A549 (cell line): Measurements from ENCODE around the gene KRT33A. TPM values are rescaled to one million over a fixed set of nuclear protein-coding genes. Genes with fewer than 3 reads are reported as not detected.

Source experiments
- ATAC-seq, 2 experiments: fragments of 200-7000 bp in 1 of 2; fragments of >200 bp in 1 of 2; cut with Nextera tagmentation in 1 of 2; cut with Tn5 transposase in 1 of 2; 3 replicates each; pipeline versions ENCODE4 v1.8.0 to v1.9.1; 2018 to 2020; ENCODE audit warnings: mild to moderate bottlenecking in 1 of 2, moderate library complexity in 1 of 2
- CTCF ChIA-PET: fragments of 300-600 bp; sonication (Branson Sonifier 250); formaldehyde crosslinking; extraction: SDS; loops from one replicate; lab custom pipeline; 2021; ENCODE audit warnings: antibody characterized with exemption, inconsistent platforms; lab: Yijun Ruan, JAX
- POLR2A ChIA-PET: fragments of 350-600 bp; formaldehyde crosslinking; extraction: SDS; loops from one replicate; lab custom pipeline; 2021; ENCODE audit warnings: antibody characterized with exemption, inconsistent platforms; lab: Yijun Ruan, JAX
- DNase-seq, 2 experiments: peaks; one replicate each; pipeline versions ENCODE4 v3.0.0 to v3.0.0-alpha.2; 2011 to 2016; ENCODE audit warnings: low read depth in 1 of 2, low spot score in 1 of 2
- FAIRE-seq: peaks from 2 replicates; lab custom pipeline; 2011; peaks lifted over from hg19 to GRCh38; lab: Jason Lieb, UNC
- H3K27ac ChIP-seq, 2 experiments: fragments of >200 bp; sonication (Bioruptor Twin); formaldehyde crosslinking; 3 replicates each; pipeline ENCODE4 v1.5.1; 2016 to 2017
- H3K4me1 ChIP-seq: fragments of >200 bp; sonication (Bioruptor Twin); formaldehyde crosslinking; 3 replicates; pipeline ENCODE4 v1.6.1; 2016
- H3K4me2 ChIP-seq: fragments of >200 bp; sonication (Bioruptor Twin); formaldehyde crosslinking; 3 replicates; pipeline ENCODE4 v1.6.1; 2016
- H3K4me3 ChIP-seq: fragments of >200 bp; sonication (Bioruptor Twin); formaldehyde crosslinking; 3 replicates; pipeline ENCODE4 v1.5.1; 2016
- H3K9me3 ChIP-seq: fragments of >200 bp; sonication (Bioruptor Twin); formaldehyde crosslinking; 3 replicates; pipeline ENCODE4 v1.6.1; 2016
- BCL3 ChIP-seq: fragments of >200 bp; sonication (Bioruptor Twin); formaldehyde crosslinking; IDR thresholded peaks from 3 replicates; pipeline ENCODE4 v1.6.1; 2016
- BHLHE40 ChIP-seq: IDR thresholded peaks from 2 replicates; pipeline ENCODE4 v1.6.1; 2012; ENCODE audit warnings: low read depth, low read length, inconsistent platforms
- CEBPB ChIP-seq, 2 experiments: fragments of >200 bp in 1 of 2; sonication (Bioruptor Twin) in 1 of 2; formaldehyde crosslinking in 1 of 2; IDR thresholded peaks; 2 replicates each; pipeline ENCODE4 v1.6.1; 2012 to 2016
- CHD4 ChIP-seq: fragments of 200-600 bp; sonication (generic); IDR thresholded peaks from 2 replicates; pipeline ENCODE4 v1.6.1; 2016; ENCODE audit warnings: antibody characterized with exemption, mild to moderate bottlenecking, borderline replicate concordance
- EP300 ChIP-seq, 2 experiments: fragments of >200 bp; sonication (Bioruptor Twin); formaldehyde crosslinking; IDR thresholded peaks; 2 replicates in 1 of 2; 3 replicates in 1 of 2; pipeline ENCODE4 v1.6.1; 2016 to 2017
- ESRRA ChIP-seq: fragments of 150-350 bp; IDR thresholded peaks from 2 replicates; pipeline ENCODE4 v1.6.1; 2014; ENCODE audit warnings: mild to moderate bottlenecking, low read length, borderline replicate concordance
- FOSB ChIP-seq: fragments of 250-450 bp; sonication (Bioruptor Pico); IDR thresholded peaks from 2 replicates; pipeline ENCODE4 v1.5.0; 2020; ENCODE audit warnings: mild to moderate bottlenecking, moderate library complexity
- GATA3 ChIP-seq: IDR thresholded peaks from 2 replicates; pipeline ENCODE4 v1.6.1; 2012; ENCODE audit warnings: borderline replicate concordance
- HDAC2 ChIP-seq: fragments of 200-600 bp; sonication (generic); IDR thresholded peaks from 2 replicates; pipeline ENCODE4 v1.6.1; 2016
- JUNB ChIP-seq: fragments of >200 bp; sonication (Bioruptor Twin); formaldehyde crosslinking; IDR thresholded peaks from 2 replicates; pipeline ENCODE4 v1.6.1; 2016
- KDM5A ChIP-seq: fragments of 200-600 bp; sonication (generic); IDR thresholded peaks from 2 replicates; pipeline ENCODE4 v1.6.1; 2016; ENCODE audit warnings: antibody characterized with exemption, mild to moderate bottlenecking
- MAFK ChIP-seq: fragments of 450-650 bp; IDR thresholded peaks from 2 replicates; pipeline ENCODE4 v1.6.1; 2014; ENCODE audit not compliant: partially characterized antibody
- MAZ ChIP-seq: fragments of 150-350 bp; IDR thresholded peaks from 2 replicates; pipeline ENCODE4 v1.6.1; 2014; ENCODE audit warnings: antibody characterized with exemption, low read depth, low read length, borderline replicate concordance
- NR3C1 ChIP-seq: fragments of >200 bp; sonication (Bioruptor Twin); formaldehyde crosslinking; IDR thresholded peaks from 3 replicates; pipeline ENCODE4 v1.6.1; 2017
- POLR2A ChIP-seq: IDR thresholded peaks from 2 replicates; pipeline ENCODE4 v1.6.1; 2012; ENCODE audit warnings: mild to moderate bottlenecking, low read length
- POLR2AphosphoS2 ChIP-seq: conservative IDR thresholded peaks from 2 replicates; pipeline ENCODE4 v1.6.1; 2012; ENCODE audit warnings: low read length, improper control_type of control experiment, inconsistent platforms
- RAD21 ChIP-seq, 2 experiments: fragments of >200 bp in 1 of 2; sonication (Bioruptor Twin) in 1 of 2; formaldehyde crosslinking in 1 of 2; IDR thresholded peaks in 1 of 2; conservative IDR thresholded peaks in 1 of 2; 2 replicates in 1 of 2; 3 replicates in 1 of 2; pipeline ENCODE4 v1.6.1; 2012 to 2018; ENCODE audit warnings: inconsistent platforms in 1 of 2
- RARB ChIP-seq: fragments of 250-450 bp; sonication (Bioruptor Pico); IDR thresholded peaks from 2 replicates; pipeline ENCODE4 v1.8.0; 2021; ENCODE audit warnings: mild to moderate bottlenecking, moderate library complexity
- RNF2 ChIP-seq: fragments of 200-600 bp; sonication (generic); IDR thresholded peaks from 2 replicates; pipeline ENCODE4 v1.6.1; 2016; ENCODE audit warnings: low read depth, mild to moderate bottlenecking, antibody characterized with exemption, moderate library complexity, borderline replicate concordance
- SREBF2 ChIP-seq: fragments of 450-650 bp; IDR thresholded peaks from 2 replicates; pipeline ENCODE4 v1.6.1; 2014; ENCODE audit warnings: mild to moderate bottlenecking, moderate library complexity
- TFCP2L1 ChIP-seq: fragments of 250-450 bp; sonication (Bioruptor Pico); IDR thresholded peaks from 2 replicates; pipeline ENCODE4 v1.5.0; 2021; ENCODE audit warnings: mild to moderate bottlenecking
- TP53 ChIP-seq: fragments of 250-450 bp; sonication (Bioruptor Pico); IDR thresholded peaks from 2 replicates; pipeline ENCODE4 v1.5.0; 2021; ENCODE audit warnings: mild to moderate bottlenecking, moderate library complexity
- ZNF302 ChIP-seq: fragments of 250-450 bp; sonication (Bioruptor Pico); IDR thresholded peaks from 2 replicates; pipeline ENCODE4 v1.9.0; 2021; ENCODE audit warnings: inconsistent platforms, mild to moderate bottlenecking, moderate library complexity
- ZSCAN20 ChIP-seq: fragments of 250-450 bp; sonication (Bioruptor Pico); IDR thresholded peaks from 2 replicates; pipeline ENCODE4 v1.8.0; 2022; ENCODE audit warnings: mild to moderate bottlenecking, moderate library complexity
- WGBS: methylation state at CpG from one replicate; pipeline ENCODE4 v1.1.6; 2017; ENCODE audit errors: missing lambda C conversion rate; 5-methylcytosine and 5-hydroxymethylcytosine counted together
- polyA plus RNA-seq, 4 experiments: library from polyadenylated mRNA; depleted of rRNA in 3 of 4; stranded (reverse); fragments of >200 nt; fragmentation: RNase III in 1 of 4; extraction: RNeasy Plus Mini Kit Qiagen cat#74134 plus additional on column Dnase treatment in 1 of 4; gene quantifications; 2 replicates in 3 of 4; 3 replicates in 1 of 4; pipeline ENCODE4 v1.2.3, GENCODE V29; 2011 to 2017
- TF ChIP-seq, protein P1 (sequence below): fragments of 450-650 bp; IDR thresholded peaks from 2 replicates; pipeline ENCODE4 v1.6.1; 2014; ENCODE audit warnings: antibody characterized with exemption

Gene KRT33A
- polyA plus RNA-seq, 2 of the 4 experiments (the other 2 are of a cell fraction): not detected

GRCh38 chr17:41308918-41309359 lies 41.7 kb downstream of the KRT33A start, which contains the start of gene KRTAP16-1:
KRTAP16-1 (minus strand) TSS chr17:41309309; CDS start chr17:41309253, 56 bp downstream.
- FAIRE-seq: no peak
- DNase-seq: no peak
- Histone ChIP-seq H3K4me3 (no peak within 1 kb of the TSS), H3K4me2 (no peak within 1 kb of the TSS), H3K27ac (no peak within 1 kb of the TSS), H3K4me1 (no peaks in the 10 kb centered on the region), H3K9me3 (no peaks in the 10 kb centered on the region)
- ATAC-seq: no peak; a peak in 1 of 6 replicates
- ChIA-PET CTCF (interaction anchor here (1.0 to 3.2 kb wide), 6 partner anchors 13 to 399 kb away, joined by 3 to 23 read pairs (median 4); no protein-coding TSS in a partner anchor), POLR2A (no interaction called here)
- TF ChIP-seq ZSCAN20 (CRISPR knock-in tag) (no peak), BHLHE40 (no peak), KDM5A (no peak), MAZ (no peak), JUNB (no peak), SREBF2 (no peak), MAFK (no peak), TP53 (CRISPR knock-in tag) (no peak), BCL3 (no peak), RARB (no peak), CHD4 (no peak)
- TF ChIP-seq, protein P1, sequence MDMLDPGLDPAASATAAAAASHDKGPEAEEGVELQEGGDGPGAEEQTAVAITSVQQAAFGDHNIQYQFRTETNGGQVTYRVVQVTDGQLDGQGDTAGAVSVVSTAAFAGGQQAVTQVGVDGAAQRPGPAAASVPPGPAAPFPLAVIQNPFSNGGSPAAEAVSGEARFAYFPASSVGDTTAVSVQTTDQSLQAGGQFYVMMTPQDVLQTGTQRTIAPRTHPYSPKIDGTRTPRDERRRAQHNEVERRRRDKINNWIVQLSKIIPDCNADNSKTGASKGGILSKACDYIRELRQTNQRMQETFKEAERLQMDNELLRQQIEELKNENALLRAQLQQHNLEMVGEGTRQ: no peak
- 78% methylated on average over 7 of the region's 7 CpGs for WGBS

- H3K9me3 ChIP-seq: no peaks in the 10 kb centered on the region
- ATAC-seq (peak; percentile 19 to 44; a peak in 1 of 6 replicates), FAIRE-seq (no peak), DNase-seq (no peak)
- no peak overlapping the region for H3K27ac ChIP-seq
- 70% methylated on average over 10 of the region's 10 CpGs for WGBS
- TF ChIP-seq EP300 (IDR thresholded peaks at IDR 0.05) (no peak), HDAC2 (no peak), ESRRA (no peak), POLR2A (no peak), RAD21 (conservative IDR thresholded peaks at IDR 0.05 in 1 of 2, IDR thresholded peaks at IDR 0.05 in 1 of 2) (no peak), NR3C1 (no peak), ZNF302 (CRISPR knock-in tag) (no peak), TP53 (CRISPR knock-in tag) (no peak), ZSCAN20 (CRISPR knock-in tag) (no peak), GATA3 (no peak), TFCP2L1 (CRISPR knock-in tag) (no peak), BHLHE40 (no peak), POLR2AphosphoS2 (no peak), FOSB (CRISPR knock-in tag) (no peak), SREBF2 (no peak), RNF2 (no peak), CEBPB (IDR thresholded peaks at IDR 0.05) (no peak)
- TF ChIP-seq, protein P1: no peak
- no peak overlapping the region for H3K4me3 ChIP-seq
- ChIA-PET CTCF (interaction anchor here (1.1 to 3.2 kb wide), 7 partner anchors 14 to 451 kb away, joined by 3 to 23 read pairs (median 4); no protein-coding TSS in a partner anchor), POLR2A (no interaction called here)
- no peaks in the 10 kb centered on the region for H3K4me1 ChIP-seq
- no peak overlapping the region for H3K4me2 ChIP-seq
Measured at GRCh38 chr17:41308251-41308917, 42.2 kb downstream of the KRT33A start.
